Glutamatergic neuron (in vitro differentiated cells): Measurements from ENCODE around the gene PADI2. TPM values are rescaled to one million over a fixed set of nuclear protein-coding genes. Genes with fewer than 3 reads are reported as not detected.

Experiments
- DNase-seq: peaks from one replicate; pipeline ENCODE4 v3.0.0; 2022
- H3K27ac Mint-ChIP-seq: one replicate; pipeline ENCODE4 v1.8.0; 2020; ENCODE audit warnings: mild to moderate bottlenecking, mixed read lengths, inconsistent platforms; ENCODE audit not compliant: unreplicated experiment
- H3K27me3 Mint-ChIP-seq: one replicate; pipeline ENCODE4 v1.8.0; 2020; ENCODE audit warnings: mild to moderate bottlenecking, moderate library complexity, mixed read lengths, inconsistent platforms; ENCODE audit not compliant: unreplicated experiment
- H3K36me3 Mint-ChIP-seq: one replicate; pipeline ENCODE4 v1.8.0; 2020; ENCODE audit warnings: mild to moderate bottlenecking, mixed read lengths, inconsistent platforms; ENCODE audit not compliant: unreplicated experiment
- H3K4me1 Mint-ChIP-seq: one replicate; pipeline ENCODE4 v1.8.0; 2020; ENCODE audit warnings: mild to moderate bottlenecking, low read depth, mixed read lengths, inconsistent platforms; ENCODE audit not compliant: unreplicated experiment
- H3K4me3 Mint-ChIP-seq: one replicate; pipeline ENCODE4 v1.8.0; 2020; ENCODE audit warnings: mild to moderate bottlenecking, mixed read lengths, inconsistent platforms; ENCODE audit not compliant: unreplicated experiment
- H3K9me3 Mint-ChIP-seq: one replicate; pipeline ENCODE4 v1.8.0; 2020; ENCODE audit warnings: mild to moderate bottlenecking, moderate library complexity, mixed read lengths, inconsistent platforms; ENCODE audit not compliant: unreplicated experiment
- CTCF ChIP-seq: fragments of 200-600 bp; sonication (generic); IDR thresholded peaks from one replicate; pipeline ENCODE4 v1.5.0; 2021; ENCODE audit not compliant: partially characterized antibody, unreplicated experiment
- total RNA-seq: library from RNA; stranded (reverse); fragmentation: NEBNext Ultra II Directional; extraction: Animal tissue kit (Norgen Biotek cat#: 25700); gene quantifications from one replicate; pipeline ENCODE4 v1.2.1, GENCODE V29; 2021; ENCODE audit not compliant: unreplicated experiment

The PADI2 gene
- total RNA-seq, 1 donor from 2014 or later: 0.74 TPM

- Mint-ChIP-seq H3K27ac (no peak overlapping the region), H3K9me3 (no peaks in the 10 kb centered on the region), H3K4me3 (no peak overlapping the region), H3K36me3 (no peaks in the 10 kb centered on the region), H3K27me3 (no peaks in the 10 kb centered on the region), H3K4me1 (no peaks in the 10 kb centered on the region)
- no peak for DNase-seq
- TF ChIP-seq CTCF: no peak
Measured at GRCh38 chr1:17023573-17023972, 95.7 kb downstream of the PADI2 start.

GRCh38 chr1:17023102-17023501, 96.1 kb downstream of the PADI2 start:
- TF ChIP-seq CTCF: no peak
- H3K9me3 Mint-ChIP-seq: no peaks in the 10 kb centered on the region
- no peak for DNase-seq
- no peak overlapping the region for H3K27ac Mint-ChIP-seq
- H3K36me3 Mint-ChIP-seq: no peaks in the 10 kb centered on the region
- no peak overlapping the region for H3K4me3 Mint-ChIP-seq
- no peaks in the 10 kb centered on the region for H3K4me1 Mint-ChIP-seq
- H3K27me3 Mint-ChIP-seq: no peaks in the 10 kb centered on the region

GRCh38 chr1:17021896-17022295, 97.4 kb downstream of the PADI2 start:
- DNase-seq: no peak
- TF ChIP-seq CTCF: no peak
- no peaks in the 10 kb centered on the region for H3K9me3 Mint-ChIP-seq
- no peaks in the 10 kb centered on the region for H3K36me3 Mint-ChIP-seq
- no peak overlapping the region for H3K4me3 Mint-ChIP-seq
- no peaks in the 10 kb centered on the region for H3K27me3 Mint-ChIP-seq
- no peaks in the 10 kb centered on the region for H3K4me1 Mint-ChIP-seq
- H3K27ac Mint-ChIP-seq: no peak overlapping the region

- H3K27me3 Mint-ChIP-seq: no peaks in the 10 kb centered on the region
- H3K4me1 Mint-ChIP-seq: no peaks in the 10 kb centered on the region
- no peak for TF ChIP-seq CTCF
- H3K4me3 Mint-ChIP-seq: no peak overlapping the region
- H3K36me3 Mint-ChIP-seq: no peaks in the 10 kb centered on the region
- no peak for DNase-seq
- no peaks in the 10 kb centered on the region for H3K9me3 Mint-ChIP-seq
- H3K27ac Mint-ChIP-seq: no peak overlapping the region
Measured at GRCh38 chr1:17020502-17020901, 98.7 kb downstream of the PADI2 start.

- H3K36me3 Mint-ChIP-seq: no peaks in the 10 kb centered on the region
- no peak for DNase-seq
- H3K4me3 Mint-ChIP-seq: no peak overlapping the region
- H3K4me1 Mint-ChIP-seq: peaks cover 3% of the 10 kb centered on the region
- no peaks in the 10 kb centered on the region for H3K9me3 Mint-ChIP-seq
- TF ChIP-seq CTCF: no peak
- H3K27me3 Mint-ChIP-seq: no peaks in the 10 kb centered on the region
- no peak overlapping the region for H3K27ac Mint-ChIP-seq
Measured at GRCh38 chr1:17018849-17019248, 100.4 kb downstream of the PADI2 start.
